Naive B cell (primary cell): ENCODE data around the gene TERB1. TPM values are rescaled to one million over a fixed set of nuclear protein-coding genes. Genes with fewer than 3 reads are reported as not detected.

ENCODE experiments used
- ATAC-seq, 2 donors: fragments of 150-1000 bp; cut with Tn5 transposase; 2 replicates each; pipeline ENCODE4 v1.10.0; 2021; ENCODE audit warnings: low read depth in 2 of 2, mild to moderate bottlenecking in 2 of 2, moderate library complexity in 2 of 2
- DNase-seq: peaks from one replicate; pipeline ENCODE4 v3.0.0; 2022
- H3K27ac Mint-ChIP-seq, 6 donors: one replicate each; pipeline ENCODE4 v1.8.0; 2020 to 2022; ENCODE audit warnings: mild to moderate bottlenecking in 6 of 6, mixed read lengths in 6 of 6, moderate library complexity in 5 of 6, inconsistent platforms in 2 of 6
- H3K27me3 Mint-ChIP-seq, 3 donors: one replicate each; pipeline ENCODE4 v1.8.0; 2021 to 2022; ENCODE audit warnings: mixed read lengths in 3 of 3, mild to moderate bottlenecking in 1 of 3
- H3K36me3 Mint-ChIP-seq, 2 donors: one replicate each; pipeline ENCODE4 v1.8.0; 2020 to 2022; ENCODE audit warnings: mixed read lengths in 2 of 2, inconsistent platforms in 1 of 2, mild to moderate bottlenecking in 1 of 2
- H3K4me1 Mint-ChIP-seq, 3 donors: one replicate each; pipeline ENCODE4 v1.8.0; 2020 to 2022; ENCODE audit warnings: mixed read lengths in 3 of 3, inconsistent platforms in 1 of 3, mild to moderate bottlenecking in 1 of 3, moderate library complexity in 1 of 3
- H3K4me3 Mint-ChIP-seq, 8 donors: one replicate each; pipeline ENCODE4 v1.8.0; 2020 to 2022; ENCODE audit warnings: mild to moderate bottlenecking in 8 of 8, mixed read lengths in 8 of 8, moderate library complexity in 8 of 8, inconsistent platforms in 2 of 8
- H3K9me3 Mint-ChIP-seq, 7 donors: one replicate each; pipeline ENCODE4 v1.8.0; 2020 to 2022; ENCODE audit warnings: mixed read lengths in 7 of 7, mild to moderate bottlenecking in 5 of 7, inconsistent platforms in 2 of 7, moderate library complexity in 1 of 7
- polyA plus RNA-seq, 6 donors: library from polyadenylated mRNA; unstranded; fragments of 300-500 nt; fragmentation: Illumina TruSeq; gene quantifications; one replicate each; pipeline ENCODE4 v1.2.3, GENCODE V29; 2021; ENCODE audit warnings: low read depth in 6 of 6

TERB1 gene, protein sequence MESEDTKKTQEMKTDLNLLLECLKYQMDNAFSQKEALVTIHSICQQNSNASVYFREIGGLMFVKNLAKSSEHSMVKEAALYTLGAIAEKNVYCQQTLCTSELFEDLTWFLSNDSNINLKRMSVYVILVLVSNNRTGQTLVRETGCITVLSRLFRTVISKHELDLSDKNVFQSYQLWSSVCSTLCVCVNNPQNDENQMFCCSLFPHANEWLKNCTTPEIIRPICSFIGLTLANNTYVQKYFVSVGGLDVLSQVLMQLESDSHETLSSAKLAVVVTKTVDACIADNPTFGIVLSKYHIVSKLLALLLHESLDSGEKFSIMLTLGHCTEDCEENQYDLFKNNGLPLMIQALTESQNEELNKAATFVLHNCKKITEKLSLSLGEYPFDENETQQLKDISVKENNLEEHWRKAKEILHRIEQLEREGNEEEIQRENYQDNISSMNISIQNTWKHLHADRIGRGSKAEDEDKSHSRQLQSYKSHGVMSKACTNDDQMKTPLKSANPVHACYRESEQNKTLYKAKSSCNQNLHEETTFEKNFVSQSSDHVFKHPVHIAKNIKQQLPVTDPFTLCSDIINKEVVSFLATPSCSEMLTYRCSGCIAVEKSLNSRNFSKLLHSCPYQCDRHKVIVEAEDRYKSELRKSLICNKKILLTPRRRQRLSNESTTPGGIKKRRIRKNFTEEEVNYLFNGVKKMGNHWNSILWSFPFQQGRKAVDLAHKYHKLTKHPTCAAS
- polyA plus RNA-seq = not detected

DNA sequence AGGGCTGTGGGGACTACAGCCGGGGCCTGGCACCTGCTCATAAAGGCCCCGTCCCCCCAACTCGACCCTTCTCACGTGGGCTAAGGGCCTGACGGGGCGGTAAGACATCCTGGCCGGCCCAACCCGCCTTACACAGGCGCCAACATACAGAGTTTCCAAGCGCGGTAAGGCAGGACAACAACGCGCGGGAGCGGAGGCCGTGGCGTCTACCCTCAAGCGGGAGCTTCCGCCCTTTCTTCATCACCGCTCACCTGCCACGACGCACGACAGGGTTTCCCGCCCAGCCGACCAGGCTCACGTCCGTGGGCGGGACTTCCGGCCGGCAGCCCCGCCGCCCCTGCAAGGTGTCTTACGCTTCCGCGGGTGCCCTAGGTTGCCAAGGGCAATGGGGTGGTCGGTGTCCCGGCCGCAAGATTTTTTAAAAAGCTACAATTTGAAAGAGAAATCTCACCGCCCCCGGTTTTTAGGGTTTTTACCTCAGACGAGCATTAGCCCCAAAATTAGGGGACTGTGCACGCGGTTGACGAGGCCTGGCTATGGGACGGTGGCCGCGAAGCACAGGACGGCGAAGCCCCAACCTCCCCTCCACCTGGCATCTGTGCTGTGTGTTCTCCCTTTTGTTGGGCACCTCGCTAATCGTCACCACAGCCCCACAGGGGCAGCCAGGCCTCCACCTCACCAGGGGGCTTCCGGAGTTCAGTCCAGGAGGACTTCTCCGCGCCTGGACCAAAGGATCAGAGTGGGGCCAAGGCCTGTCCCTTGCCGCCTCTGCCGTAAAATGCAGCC lies at the start of gene TERB1:
TSS of gene TERB1 (minus strand) at position 265 of the 786 bp plus-strand sequence. CDS start 4,786 bp downstream, outside the sequence.
- Mint-ChIP-seq H3K4me1 (no peaks in the 10 kb centered on the region), H3K36me3 (peaks cover 18 to 23% of the 10 kb centered on the region in 2 donors), H3K9me3 (no peaks in the 10 kb centered on the region), H3K27ac (no peak within 1 kb of the TSS), H3K4me3 (no peak within 1 kb of the TSS), H3K27me3 (no peaks in the 10 kb centered on the region)
- ATAC-seq (no peak), DNase-seq (no peak)

DNA sequence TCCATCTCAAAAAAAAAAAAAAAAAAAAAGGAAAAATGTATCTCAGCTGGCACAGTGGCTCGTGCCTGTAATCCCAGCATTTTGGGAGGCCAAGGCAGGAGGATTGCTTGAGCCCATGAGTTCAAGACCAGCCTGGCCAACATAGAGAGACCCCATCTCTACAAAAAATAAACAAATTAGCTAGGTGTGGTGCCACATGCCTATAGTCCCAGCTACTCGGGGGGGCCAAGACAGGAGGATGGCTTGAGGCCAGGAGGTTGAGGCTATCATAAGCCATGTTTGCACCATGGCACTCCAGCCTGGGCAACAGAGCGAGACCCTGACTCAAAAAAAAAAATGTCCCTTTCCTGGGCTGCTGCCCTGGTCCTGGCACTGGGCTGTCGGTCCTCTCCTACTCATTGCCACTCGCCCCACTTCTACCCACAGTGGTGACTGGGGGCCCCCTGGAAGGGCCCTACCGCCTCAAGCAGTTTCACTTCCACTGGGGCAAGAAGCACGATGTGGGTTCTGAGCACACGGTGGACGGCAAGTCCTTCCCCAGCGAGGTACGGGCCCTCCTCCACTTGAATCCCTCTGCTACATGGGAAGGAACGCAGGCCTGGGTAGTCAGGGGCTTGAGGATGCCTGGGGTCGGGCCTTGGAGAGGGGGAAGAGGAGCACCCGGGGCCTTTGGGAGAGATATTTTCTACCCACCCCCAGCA lies 48.9 kb upstream of the TERB1 start:
- DNase-seq (no peak), ATAC-seq (no peak)
- Mint-ChIP-seq H3K36me3 (no peaks in the 10 kb centered on the region), H3K27ac (no peak overlapping the region), H3K4me1 (peaks cover 3 to 4% (median 4%) of the 10 kb centered on the region in 3 donors), H3K9me3 (no peaks in the 10 kb centered on the region), H3K4me3 (no peak overlapping the region), H3K27me3 (peaks cover 10 to 59% (median 52%) of the 10 kb centered on the region in 3 donors)

DNA sequence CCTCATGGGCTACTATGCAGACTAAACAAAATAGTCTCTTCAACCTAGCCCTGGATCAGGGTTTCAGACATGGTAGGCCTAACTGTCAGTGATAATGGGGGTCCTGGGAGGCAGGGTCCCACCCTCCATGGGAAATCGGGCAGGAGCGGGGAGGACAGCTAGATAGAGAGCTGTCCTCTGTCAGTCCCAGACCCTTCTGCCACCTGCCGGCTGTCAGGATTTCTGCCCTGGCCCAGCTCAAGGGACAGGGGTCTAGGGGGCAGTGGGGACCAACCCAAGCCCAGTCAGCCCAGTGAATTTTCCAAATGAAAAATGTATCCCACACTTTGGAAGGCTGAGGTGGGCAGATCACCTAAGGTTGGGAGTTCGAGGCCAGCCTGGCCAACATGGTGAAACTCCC lies 48.2 kb upstream of the TERB1 start:
- ATAC-seq (no peak), DNase-seq (no peak)
- H3K36me3 Mint-ChIP-seq = no peaks in the 10 kb centered on the region
- H3K27ac Mint-ChIP-seq = no peak overlapping the region
- peaks cover 7 to 11% (median 8%) of the 10 kb centered on the region in 3 donors for H3K4me1 Mint-ChIP-seq
- H3K9me3 Mint-ChIP-seq = no peaks in the 10 kb centered on the region
- H3K27me3 Mint-ChIP-seq = peaks cover 14 to 64% (median 59%) of the 10 kb centered on the region in 3 donors
- H3K4me3 Mint-ChIP-seq = no peak overlapping the region

DNA sequence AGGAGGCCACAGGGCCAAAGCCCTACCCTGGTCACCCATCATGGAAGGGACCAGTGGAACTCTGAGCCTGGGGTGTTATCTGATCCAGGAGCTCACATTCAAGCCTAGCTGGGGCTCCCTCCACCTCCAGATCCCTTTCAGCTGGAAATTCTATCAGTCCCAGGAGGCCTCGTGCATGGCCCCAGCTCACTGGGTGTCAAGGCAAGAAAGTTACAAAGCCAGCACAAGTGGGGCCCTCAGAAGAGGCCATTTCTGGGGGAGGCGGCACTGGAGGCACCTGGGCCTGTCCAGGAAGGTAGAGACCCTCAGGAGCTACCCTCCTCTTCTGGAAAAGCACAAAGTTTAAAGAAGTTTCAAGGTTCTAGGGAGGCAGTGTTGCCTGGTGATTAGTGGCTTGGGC lies 47.6 kb upstream of the TERB1 start:
- Mint-ChIP-seq H3K4me1 (peaks cover 8 to 12% (median 8%) of the 10 kb centered on the region in 3 donors), H3K9me3 (no peaks in the 10 kb centered on the region)
- ATAC-seq = no peak

DNA sequence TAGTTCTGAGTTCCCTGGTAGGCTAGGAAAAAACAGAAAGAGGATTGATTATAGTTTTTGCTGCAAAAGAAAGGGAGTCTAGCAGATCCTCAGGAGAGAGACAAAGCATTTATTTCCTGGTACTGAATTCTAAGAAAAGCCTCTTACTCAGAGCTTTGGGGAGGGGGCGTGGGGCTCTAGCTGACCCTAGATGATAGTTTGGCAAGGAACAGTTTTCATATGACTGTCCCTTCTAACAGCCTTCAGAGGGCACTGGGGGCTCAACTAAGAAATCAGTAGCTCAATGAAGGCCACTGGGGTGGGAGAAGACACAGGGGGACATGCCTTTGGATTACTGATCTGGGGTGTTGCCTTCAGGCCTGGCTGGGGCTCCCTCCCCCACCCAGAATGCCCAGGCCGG lies 46.8 kb upstream of the TERB1 start:
- H3K4me3 Mint-ChIP-seq = no peak overlapping the region
- no peak for DNase-seq
- peaks cover 11 to 17% (median 16%) of the 10 kb centered on the region in 3 donors for H3K4me1 Mint-ChIP-seq
- H3K27me3 Mint-ChIP-seq = peaks cover 22 to 74% (median 62%) of the 10 kb centered on the region in 3 donors
- ATAC-seq = no peak
- peaks cover 0 to 7% of the 10 kb centered on the region in 2 donors for H3K36me3 Mint-ChIP-seq
- no peak overlapping the region for H3K27ac Mint-ChIP-seq
- H3K9me3 Mint-ChIP-seq = no peaks in the 10 kb centered on the region

More for the DNA sequence above, 47.6 kb upstream of the TERB1 start:
- peaks cover 0 to 3% of the 10 kb centered on the region in 2 donors for H3K36me3 Mint-ChIP-seq
- DNase-seq = no peak
- no peak overlapping the region for H3K27ac Mint-ChIP-seq
- no peak overlapping the region for H3K4me3 Mint-ChIP-seq
- H3K27me3 Mint-ChIP-seq = peaks cover 14 to 66% (median 57%) of the 10 kb centered on the region in 3 donors

DNA sequence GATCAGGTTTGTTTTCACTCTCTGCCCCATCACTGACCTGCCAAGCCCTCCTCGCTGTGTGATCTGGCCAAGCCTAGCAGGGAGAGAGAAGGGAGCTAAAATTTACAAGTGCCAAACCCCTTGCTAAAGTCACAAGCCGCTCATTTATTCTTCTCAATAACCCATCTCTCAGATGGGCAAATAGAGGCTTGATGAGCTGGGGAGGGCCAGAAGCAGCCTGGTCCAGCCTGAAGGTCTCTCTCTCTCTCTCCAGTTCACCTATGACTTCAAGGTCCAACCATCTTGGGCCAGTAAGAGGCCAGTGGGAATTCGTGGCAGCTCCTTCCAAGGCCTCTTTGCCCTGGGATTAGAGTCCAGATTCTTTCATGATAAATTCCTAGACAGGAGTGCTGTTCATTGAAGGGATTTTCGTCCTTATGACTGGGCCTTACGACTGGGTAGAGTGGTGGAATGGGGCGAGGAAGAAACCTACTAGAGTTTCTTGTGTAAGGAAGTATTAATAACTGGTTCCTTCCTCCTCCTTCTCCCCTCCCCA lies 46.2 kb upstream of the TERB1 start:
- H3K4me3 Mint-ChIP-seq = no peak overlapping the region
- peaks cover 11 to 19% (median 16%) of the 10 kb centered on the region in 3 donors for H3K4me1 Mint-ChIP-seq
- DNase-seq = no peak
- no peak for ATAC-seq
- H3K36me3 Mint-ChIP-seq = peaks cover 0 to 7% of the 10 kb centered on the region in 2 donors
- H3K9me3 Mint-ChIP-seq = no peaks in the 10 kb centered on the region
- peaks cover 24 to 75% (median 68%) of the 10 kb centered on the region in 3 donors for H3K27me3 Mint-ChIP-seq
- peak overlapping the region in 1 of 6 donors; percentile 81 for H3K27ac Mint-ChIP-seq

DNA sequence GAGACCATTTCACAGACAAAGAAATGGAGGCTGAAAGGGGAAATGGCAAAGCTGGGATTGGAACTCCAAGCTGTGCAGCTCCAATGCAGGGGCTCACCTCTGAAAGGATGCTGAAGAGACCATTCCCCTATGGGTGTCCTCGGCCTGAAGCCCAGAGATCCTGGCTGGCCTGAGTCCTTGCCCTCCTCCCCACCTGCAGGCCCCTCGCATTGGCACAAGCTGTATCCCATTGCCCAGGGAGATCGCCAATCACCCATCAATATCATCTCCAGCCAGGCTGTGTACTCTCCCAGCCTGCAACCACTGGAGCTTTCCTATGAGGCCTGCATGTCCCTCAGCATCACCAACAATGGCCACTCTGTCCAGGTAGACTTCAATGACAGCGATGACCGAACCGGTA lies 45.4 kb upstream of the TERB1 start:
- H3K27me3 Mint-ChIP-seq = peaks cover 27 to 72% (median 70%) of the 10 kb centered on the region in 3 donors
- H3K36me3 Mint-ChIP-seq = peaks cover 0 to 7% of the 10 kb centered on the region in 2 donors
- peaks cover 11 to 19% (median 16%) of the 10 kb centered on the region in 3 donors for H3K4me1 Mint-ChIP-seq
- H3K9me3 Mint-ChIP-seq = no peaks in the 10 kb centered on the region
- H3K4me3 Mint-ChIP-seq = peak overlapping the region in 1 of 8 donors; percentile 44
- DNase-seq (no peak), ATAC-seq (no peak)
- no peak overlapping the region for H3K27ac Mint-ChIP-seq

DNA sequence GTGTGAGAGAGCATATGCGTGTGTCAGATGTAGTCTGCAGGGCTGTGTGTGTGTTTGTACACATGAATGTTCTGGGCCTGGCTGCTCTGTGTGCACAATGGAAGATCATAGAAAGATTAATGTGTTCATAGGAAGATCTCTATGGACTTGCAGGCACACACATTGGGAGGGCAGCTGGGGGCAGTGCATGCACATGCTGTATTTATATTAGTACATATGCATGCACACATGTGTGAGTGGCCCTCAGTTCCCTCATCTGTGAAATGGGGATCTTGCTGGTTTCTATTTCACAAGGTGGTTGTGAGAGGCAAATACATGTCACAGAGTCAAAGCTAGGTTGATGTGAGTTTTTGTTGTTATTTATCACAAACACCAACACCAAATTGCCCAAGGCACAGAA lies 44.9 kb upstream of the TERB1 start:
- Mint-ChIP-seq H3K4me1 (peaks cover 11 to 19% (median 16%) of the 10 kb centered on the region in 3 donors), H3K27me3 (peaks cover 27 to 66% (median 65%) of the 10 kb centered on the region in 3 donors), H3K27ac (no peak overlapping the region), H3K36me3 (peaks cover 0 to 7% of the 10 kb centered on the region in 2 donors), H3K9me3 (no peaks in the 10 kb centered on the region), H3K4me3 (peak overlapping the region in 3 of 8 donors; percentile 41 to 75 (median 64))
- DNase-seq = no peak
- ATAC-seq = no peak

DNA sequence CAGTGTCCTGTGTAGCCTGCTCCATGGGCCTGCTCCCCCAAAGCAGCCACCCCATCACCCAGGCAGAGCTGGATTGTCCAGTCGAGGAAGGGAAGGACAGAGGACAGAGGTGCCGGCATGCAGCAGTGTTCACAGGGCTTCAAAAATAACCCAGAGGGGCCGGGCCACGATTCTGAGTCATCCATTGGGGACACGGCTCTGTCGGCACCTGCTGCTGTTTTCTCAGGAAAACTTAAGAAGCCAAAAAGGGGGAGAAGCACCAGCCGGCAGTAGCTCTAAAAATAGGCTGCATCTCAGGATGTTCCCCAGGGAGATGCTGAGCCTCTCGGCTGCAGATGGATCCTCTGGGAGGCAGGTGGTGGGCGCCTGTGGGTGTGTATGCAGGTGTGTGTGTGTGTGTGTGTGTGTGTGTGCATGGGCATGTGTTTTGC lies 44.4 kb upstream of the TERB1 start:
- H3K9me3 Mint-ChIP-seq = no peaks in the 10 kb centered on the region
- peaks cover 27 to 62% (median 61%) of the 10 kb centered on the region in 3 donors for H3K27me3 Mint-ChIP-seq
- H3K27ac Mint-ChIP-seq = no peak overlapping the region

DNA sequence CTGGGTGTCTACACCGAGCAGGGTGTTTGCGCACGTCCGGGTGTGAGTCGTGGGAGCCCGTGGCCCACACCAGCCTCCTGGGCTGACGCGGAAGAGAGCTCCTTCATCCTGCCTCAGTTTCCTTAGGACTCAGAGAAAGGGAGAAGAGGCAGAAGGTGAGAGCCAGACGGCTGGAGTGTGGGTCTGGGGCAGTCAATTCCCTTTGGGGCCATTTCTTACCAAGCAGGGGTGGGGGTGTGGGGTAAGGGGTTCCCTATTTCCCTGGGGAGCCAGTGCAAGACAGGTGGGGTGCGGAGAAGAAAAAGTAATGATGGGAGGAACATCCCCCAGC lies 43.7 kb upstream of the TERB1 start:
- H3K36me3 Mint-ChIP-seq = peaks cover 0 to 7% of the 10 kb centered on the region in 2 donors
- ATAC-seq (peak in 1 of 2 donors; percentile 16), DNase-seq (no peak)
- H3K9me3 Mint-ChIP-seq = no peaks in the 10 kb centered on the region
- H3K4me1 Mint-ChIP-seq = peaks cover 8 to 19% (median 16%) of the 10 kb centered on the region in 3 donors
- H3K4me3 Mint-ChIP-seq = peak overlapping the region in 6 of 8 donors; percentile 49 to 86 (median 56)
- peaks cover 28 to 62% (median 57%) of the 10 kb centered on the region in 3 donors for H3K27me3 Mint-ChIP-seq
- no peak overlapping the region for H3K27ac Mint-ChIP-seq

More for the DNA sequence above, 44.4 kb upstream of the TERB1 start:
- DNase-seq (no peak), ATAC-seq (no peak)
- Mint-ChIP-seq H3K36me3 (peaks cover 0 to 7% of the 10 kb centered on the region in 2 donors), H3K4me1 (peaks cover 9 to 19% (median 16%) of the 10 kb centered on the region in 3 donors), H3K4me3 (peak overlapping the region in 4 of 8 donors; percentile 44 to 86 (median 60))

DNA sequence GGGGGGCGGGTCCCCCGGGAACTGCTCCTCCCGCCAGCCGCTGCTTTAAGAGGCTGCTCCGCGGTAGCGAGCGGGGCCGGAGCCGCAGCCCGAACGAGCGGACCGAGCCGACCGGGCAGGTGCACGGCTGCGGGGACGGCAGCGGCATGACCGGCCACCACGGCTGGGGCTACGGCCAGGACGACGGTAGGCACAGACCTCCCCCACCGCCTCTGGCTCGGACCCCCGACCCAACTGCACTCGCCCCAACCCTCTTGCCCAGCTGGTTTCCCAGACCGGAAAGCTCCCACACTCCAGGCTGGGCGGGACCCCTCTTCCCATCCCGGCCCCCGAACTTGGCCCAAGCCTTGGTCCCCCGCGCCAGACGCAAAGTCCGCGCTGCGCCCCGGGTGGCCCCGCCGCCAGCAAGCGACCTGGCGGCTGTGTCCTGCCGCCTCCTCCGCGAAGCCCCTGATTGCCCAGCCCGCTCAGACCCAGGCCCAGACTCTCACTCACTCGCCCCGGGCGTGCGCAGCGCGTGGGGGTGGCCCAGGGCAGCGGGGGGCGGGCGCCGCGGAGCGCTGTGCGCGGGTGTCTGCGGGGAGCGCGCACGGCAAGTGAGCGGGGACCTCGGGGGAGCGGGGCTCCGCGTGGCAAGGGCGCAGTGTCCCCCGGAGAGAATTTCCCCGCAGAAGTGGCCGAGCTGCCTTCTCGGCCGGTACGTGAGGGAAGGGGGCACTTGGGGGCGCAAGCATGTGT lies 43.1 kb upstream of the TERB1 start, which contains the start of gene CA7:
TSS of gene CA7 (plus strand) at position 73 of the 738 bp plus-strand sequence. CDS start at position 147, 74 bp downstream.
- no peaks in the 10 kb centered on the region for H3K9me3 Mint-ChIP-seq
- DNase-seq = no peak
- H3K27ac Mint-ChIP-seq = peak within 1 kb of the TSS in 1 of 6 donors; percentile 16
- peaks cover 0 to 7% of the 10 kb centered on the region in 2 donors for H3K36me3 Mint-ChIP-seq
- H3K27me3 Mint-ChIP-seq = peaks cover 33 to 62% (median 57%) of the 10 kb centered on the region in 3 donors
- H3K4me1 Mint-ChIP-seq = peaks cover 8 to 19% (median 16%) of the 10 kb centered on the region in 3 donors
- ATAC-seq = peak in 1 of 2 donors; percentile 52
- H3K4me3 Mint-ChIP-seq = peak within 1 kb of the TSS in 7 of 8 donors; percentile 73 to 86 (median 80)
